Adrenal gland (tissue), 5 donors: Measurements from ENCODE around the gene DPP4.

Experiments
- CTCF ChIP-seq, 6 experiments: fragments of 450-650 bp in 4 of 6; fragments of 200-600 bp in 2 of 6; sonication (generic) in 1 of 6; IDR thresholded peaks; 1 replicate in 5 of 6; 2 replicates in 1 of 6; pipeline versions ENCODE4 v1.5.1 to v1.8.0; 2016 to 2021; ENCODE audit warnings: antibody characterized with exemption in 6 of 6, mild to moderate bottlenecking in 2 of 6, moderate library complexity in 1 of 6
- POLR2A ChIP-seq, 2 donors: fragments of 450-650 bp; IDR thresholded peaks; one replicate each; pipeline ENCODE4 v1.6.1; 2017; ENCODE audit warnings: antibody characterized with exemption in 2 of 2, mild to moderate bottlenecking in 2 of 2, moderate library complexity in 1 of 2
- donor health status: DM: no; HTN: no; CAD: no.

- no peak for TF ChIP-seq CTCF (IDR thresholded peaks at IDR 0.05)
- TF ChIP-seq POLR2A (IDR thresholded peaks at IDR 0.05): no peak
These were observed 101.8 kb downstream of the DPP4 start for GRCh38 chr2:161972232-161972631.
